ENCODE results near the gene CALHM5.

The CALHM5 gene

GRCh38 chr6:116550796-116551195 lies 39.4 kb downstream of the CALHM5 start:
- no peak for DNase-seq (ENCODE audit: low read depth)

DNA sequence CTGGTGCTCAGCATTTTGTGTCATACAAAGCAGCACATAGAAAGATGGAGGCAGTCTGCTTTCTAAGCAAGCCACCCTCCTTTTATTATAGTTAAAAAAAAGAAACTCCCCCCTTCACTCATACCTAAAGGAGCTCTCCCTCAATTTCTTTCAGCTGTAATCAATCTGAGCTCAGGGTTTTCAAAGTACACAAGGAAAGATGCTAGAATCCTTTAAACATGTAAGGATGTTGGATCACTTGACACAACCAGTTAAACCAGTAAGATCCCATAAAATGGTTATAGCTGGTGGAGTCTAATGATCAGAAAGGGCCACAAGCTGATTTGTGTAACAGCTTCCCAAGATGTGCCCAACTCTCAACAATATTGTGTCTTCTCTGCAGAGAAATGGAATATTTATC lies 42.0 kb downstream of the CALHM5 start, which contains the start of gene CALHM4:
Gene CALHM4 (plus strand): TSS at position 301 of the 400 bp plus-strand sequence. CDS start 43 bp downstream, at position 344.
- no peak for DNase-seq (ENCODE audit: low read depth)

DNA sequence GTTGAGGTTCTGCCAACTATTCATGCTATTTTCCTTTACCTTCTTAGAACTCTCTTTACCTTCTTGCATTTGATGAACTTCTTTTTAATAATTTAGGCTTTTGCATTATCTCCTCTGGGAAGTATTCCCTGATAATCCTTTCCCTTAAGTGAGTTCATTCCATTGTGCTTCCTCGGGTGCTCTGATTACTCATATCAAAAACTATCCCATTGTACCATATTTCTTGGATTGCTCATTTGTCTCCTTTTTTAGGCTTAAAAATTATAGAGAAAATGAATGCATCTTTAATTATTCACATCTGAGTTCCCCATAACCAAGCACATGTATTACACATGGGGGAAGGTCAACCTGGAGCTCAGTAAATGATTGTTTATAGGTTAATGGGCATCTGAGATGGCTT lies 44.6 kb downstream of the CALHM5 start:
- no peak for DNase-seq (ENCODE audit: low read depth)

- DNase-seq (ENCODE audit: low read depth) = no peak
Measured at GRCh38 chr6:116556814-116557415, 45.5 kb downstream of the CALHM5 start.

GRCh38 chr6:116557893-116558292 lies 46.5 kb downstream of the CALHM5 start:
- DNase-seq (ENCODE audit: low read depth) = no peak

DNA sequence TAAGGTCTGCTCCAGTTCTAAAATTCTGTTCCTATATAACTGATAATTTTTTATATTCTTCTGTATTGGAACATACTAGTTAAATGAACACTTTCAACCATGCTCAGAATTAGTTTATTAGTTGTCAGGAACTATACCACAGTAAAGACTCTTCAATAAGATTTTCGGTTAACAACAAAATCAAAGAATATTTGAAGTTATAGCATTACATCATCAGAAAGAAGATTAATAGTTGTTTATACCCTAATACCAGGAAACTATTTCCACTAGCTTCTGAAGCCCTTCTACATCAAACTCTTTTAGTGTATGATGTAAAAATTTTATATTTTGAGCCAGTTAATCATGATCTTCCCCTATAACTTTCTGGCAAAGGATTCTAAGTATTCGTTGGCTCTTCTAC lies 48.7 kb downstream of the CALHM5 start:
- DNase-seq (ENCODE audit: low read depth) = no peak

DNA sequence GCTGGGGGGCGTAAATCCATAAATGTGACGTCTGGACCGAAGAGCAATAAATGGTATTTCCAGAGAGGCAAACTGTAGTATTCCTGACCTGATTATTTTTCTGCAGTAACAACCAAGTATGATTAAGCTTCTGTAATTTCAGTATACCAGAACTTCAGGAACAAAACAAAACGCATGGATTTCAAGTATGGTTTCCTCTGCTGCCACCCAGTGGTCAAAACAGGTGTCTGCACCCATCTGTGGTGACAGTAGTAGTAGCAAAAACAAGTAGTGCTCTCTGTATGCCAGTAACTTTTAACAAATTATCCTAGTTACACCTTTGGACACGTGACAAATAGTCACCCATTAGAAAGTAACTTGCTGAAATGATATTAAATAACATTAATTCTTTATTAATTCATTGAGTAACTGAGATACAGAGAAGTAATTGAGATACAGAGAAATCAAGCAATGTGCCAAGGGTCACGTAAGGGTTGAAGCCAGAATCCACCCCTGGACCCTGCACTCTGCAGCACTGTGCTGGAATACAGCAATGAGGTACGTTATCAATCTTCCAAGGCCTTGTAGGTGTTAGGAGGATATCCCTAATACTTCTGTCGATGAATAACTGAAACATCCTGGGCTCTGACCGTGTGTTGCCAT lies 50.1 kb downstream of the CALHM5 start:
- DNase-seq (ENCODE audit: low read depth) = peak; percentile 44

GRCh38 chr6:116562019-116562403 lies 50.6 kb downstream of the CALHM5 start:
- no peak for DNase-seq (ENCODE audit: low read depth)

- DNase-seq (ENCODE audit: low read depth) = no peak
Measured at GRCh38 chr6:116562614-116563013, 51.2 kb downstream of the CALHM5 start.

DNA sequence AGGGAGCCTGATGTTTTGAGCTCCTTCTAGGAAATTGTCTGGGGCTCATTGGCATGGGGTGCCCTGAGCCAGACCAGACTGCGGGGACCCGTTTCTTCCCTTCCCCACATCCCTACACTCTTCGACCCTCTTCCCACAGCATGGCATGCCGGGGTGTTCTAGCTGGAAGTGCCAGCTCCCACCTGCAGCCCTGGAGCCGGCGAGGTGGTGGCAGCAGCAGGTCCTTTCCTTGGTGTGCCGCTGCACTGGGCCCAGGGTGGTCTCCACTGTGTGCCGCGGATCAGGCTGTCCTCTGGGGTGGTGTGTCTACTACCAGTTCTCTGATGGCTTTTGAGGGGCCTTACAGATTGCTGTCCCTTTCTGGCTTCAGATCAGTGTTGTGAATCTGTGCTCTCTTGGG lies 52.4 kb downstream of the CALHM5 start:
- no peak for DNase-seq (ENCODE audit: low read depth)

DNA sequence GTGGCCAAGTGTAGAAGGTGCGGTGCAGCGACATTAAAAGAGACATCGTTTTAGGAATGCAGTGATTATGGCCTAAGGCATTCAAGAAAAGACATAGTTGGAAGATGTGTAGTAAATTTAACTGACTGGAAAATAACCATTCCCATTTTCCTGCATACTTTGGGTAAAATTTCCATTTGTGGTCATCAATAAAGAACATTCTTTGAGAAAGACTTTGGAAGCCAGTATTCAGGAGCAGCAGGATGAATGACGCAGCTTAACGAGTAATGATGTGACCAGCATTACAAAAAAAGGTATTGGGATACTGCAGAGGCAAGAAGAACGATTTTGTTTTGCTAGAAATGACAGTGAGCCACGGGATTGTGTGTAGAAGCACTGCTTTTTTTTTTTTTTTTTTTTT lies 52.9 kb downstream of the CALHM5 start:
- no peak for DNase-seq (ENCODE audit: low read depth)

- DNase-seq (ENCODE audit: low read depth) = no peak
Measured at GRCh38 chr6:116564921-116565872, 53.8 kb downstream of the CALHM5 start.

- no peak for DNase-seq (ENCODE audit: low read depth)
Measured at GRCh38 chr6:116568111-116568510, 56.7 kb downstream of the CALHM5 start.

DNA sequence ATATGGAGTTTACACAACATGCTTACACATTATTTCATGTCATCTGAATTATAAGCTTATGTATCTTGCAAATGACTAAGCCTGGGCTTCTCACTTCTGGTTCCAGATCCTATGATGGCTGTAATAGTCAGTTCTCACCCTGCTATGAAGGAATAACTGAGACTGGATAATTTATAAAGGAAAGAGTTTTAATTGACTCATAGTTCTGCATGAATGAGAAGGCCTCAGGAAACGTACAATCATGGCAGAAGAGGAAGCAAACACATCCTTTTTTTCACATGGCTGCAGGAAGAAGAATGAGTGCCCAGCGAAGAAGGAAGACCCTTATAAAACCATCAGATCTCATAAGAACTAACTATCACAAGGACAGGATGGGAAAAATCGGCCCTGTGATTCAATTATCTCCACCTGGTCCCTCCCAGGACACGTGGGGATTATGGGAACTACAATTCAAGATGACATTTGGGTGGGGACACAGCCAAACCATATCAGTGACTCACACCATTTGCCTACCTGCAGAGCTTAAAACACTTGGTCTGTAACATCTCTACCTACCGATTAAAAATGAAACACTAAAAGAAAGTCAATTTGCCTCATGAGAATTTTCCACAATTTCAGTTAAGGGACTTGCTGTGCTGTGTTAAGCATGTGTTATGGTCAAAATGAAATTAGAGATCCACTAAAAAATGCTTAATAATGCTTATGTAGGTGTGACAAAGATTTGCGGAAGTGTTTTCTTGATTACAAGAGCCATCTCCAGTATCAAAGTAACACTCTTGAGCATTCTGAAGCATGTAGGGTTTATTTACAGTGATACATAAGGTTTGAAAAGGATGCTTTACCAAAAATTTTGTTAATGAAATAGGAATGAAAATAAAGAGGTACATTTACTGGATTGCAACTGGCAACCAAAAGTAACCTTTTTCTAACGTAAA lies 57.6 kb downstream of the CALHM5 start:
- DNase-seq (ENCODE audit: low read depth) = no peak

GRCh38 chr6:116570856-116571682 lies 59.6 kb downstream of the CALHM5 start, which contains the start of gene RWDD1:
Gene RWDD1, plus strand, starts transcription at chr6:116571504. Its CDS starts 79 bp downstream, at chr6:116571583.
- DNase-seq (ENCODE audit: low read depth) = peak; percentile 97

DNA sequence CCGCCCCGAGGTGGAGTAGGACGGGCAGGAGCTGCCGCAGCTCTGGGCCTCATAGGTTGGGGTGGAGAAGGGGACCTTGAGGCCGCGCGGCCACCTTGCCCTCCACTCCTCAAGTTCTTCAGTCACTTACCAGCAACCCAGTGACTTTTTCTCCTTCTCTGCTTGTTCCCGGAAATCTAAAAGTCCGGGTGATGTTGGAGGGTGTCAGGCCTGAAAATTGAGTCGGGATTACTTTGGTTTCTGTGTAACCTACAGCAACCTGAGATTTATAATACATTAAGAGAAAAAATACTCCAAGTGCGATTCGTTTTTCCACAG lies 60.2 kb downstream of the CALHM5 start:
- no peak for DNase-seq (ENCODE audit: low read depth)

DNA sequence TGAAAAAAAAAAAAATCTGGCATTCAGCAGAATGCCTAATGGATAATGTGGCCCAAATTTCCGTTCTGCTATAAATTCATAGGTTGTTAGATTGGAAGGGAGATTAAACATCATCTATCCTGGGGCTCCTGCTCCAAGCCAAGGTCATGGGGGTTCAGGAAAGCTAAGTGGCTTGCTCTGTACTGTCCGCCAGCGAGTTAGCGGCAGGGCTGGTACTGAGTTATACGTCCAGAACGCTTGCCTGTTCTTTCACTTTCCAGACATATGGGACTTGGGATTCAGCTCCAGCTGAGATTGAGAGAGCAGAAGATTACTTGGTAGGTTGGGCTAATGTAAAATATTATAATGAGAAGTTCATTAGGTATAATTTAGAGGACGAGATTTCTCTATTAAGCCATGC lies 60.7 kb downstream of the CALHM5 start:
- no peak for DNase-seq (ENCODE audit: low read depth)

All from activated T-helper 1 cell treated with Interleukin-2 at 50 U/mL for 16 hours (primary cell).